Mammary epithelial cell (primary cell): Measurements from ENCODE around the gene LSM3.

ENCODE experiments used
- EZH2 ChIP-seq: IDR thresholded peaks from 2 replicates; pipeline ENCODE4 v1.6.1; 2012; ENCODE audit warnings: low read length, inconsistent platforms, borderline replicate concordance
- TF ChIP-seq, protein P1 (sequence below), 2 donors: IDR thresholded peaks in 1 of 2; conservative IDR thresholded peaks in 1 of 2; 2 replicates each; pipeline ENCODE4 v1.5.1; 2011 to 2012; ENCODE audit warnings: inconsistent platforms in 2 of 2, low read length in 2 of 2, mild to moderate bottlenecking in 2 of 2, control low read depth in 1 of 2, low read depth in 1 of 2; ENCODE audit not compliant: insufficient read depth in 1 of 2; ENCODE audit errors: extremely low read depth in 1 of 2

DNA sequence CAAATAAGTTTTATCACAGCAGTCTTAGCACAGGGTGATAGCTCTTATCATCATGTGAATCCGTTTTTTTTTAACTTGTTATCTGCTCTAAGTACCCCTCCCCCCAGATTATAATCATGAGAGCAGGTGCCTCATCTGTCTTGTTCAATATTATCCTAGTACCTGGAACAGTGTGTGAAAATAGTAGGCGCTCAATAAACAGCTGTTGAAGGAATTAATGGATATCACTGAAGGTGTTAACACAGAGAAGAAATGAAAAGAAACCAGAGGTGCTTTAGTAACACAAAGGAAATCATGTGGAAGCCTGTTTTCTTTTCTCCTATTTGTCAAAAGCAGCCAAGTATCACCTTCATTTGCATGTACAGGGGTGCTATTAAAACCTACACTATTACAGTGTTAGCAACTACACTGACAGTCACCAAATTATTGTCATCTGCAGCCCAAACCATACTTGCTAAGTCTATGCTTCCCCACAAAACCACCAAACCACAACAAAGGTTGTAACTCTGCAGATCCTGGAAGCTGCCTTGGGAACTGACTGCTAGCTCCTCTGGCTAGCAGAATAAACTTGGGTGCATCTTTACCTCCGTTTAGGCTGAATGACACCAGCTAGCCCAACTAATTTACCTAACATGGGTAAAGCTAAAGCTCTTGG, 3.1 kb upstream of the LSM3 start:
- TF ChIP-seq, protein P1, sequence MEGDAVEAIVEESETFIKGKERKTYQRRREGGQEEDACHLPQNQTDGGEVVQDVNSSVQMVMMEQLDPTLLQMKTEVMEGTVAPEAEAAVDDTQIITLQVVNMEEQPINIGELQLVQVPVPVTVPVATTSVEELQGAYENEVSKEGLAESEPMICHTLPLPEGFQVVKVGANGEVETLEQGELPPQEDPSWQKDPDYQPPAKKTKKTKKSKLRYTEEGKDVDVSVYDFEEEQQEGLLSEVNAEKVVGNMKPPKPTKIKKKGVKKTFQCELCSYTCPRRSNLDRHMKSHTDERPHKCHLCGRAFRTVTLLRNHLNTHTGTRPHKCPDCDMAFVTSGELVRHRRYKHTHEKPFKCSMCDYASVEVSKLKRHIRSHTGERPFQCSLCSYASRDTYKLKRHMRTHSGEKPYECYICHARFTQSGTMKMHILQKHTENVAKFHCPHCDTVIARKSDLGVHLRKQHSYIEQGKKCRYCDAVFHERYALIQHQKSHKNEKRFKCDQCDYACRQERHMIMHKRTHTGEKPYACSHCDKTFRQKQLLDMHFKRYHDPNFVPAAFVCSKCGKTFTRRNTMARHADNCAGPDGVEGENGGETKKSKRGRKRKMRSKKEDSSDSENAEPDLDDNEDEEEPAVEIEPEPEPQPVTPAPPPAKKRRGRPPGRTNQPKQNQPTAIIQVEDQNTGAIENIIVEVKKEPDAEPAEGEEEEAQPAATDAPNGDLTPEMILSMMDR (conservative IDR thresholded peaks at IDR 0.05 in 1 of 2, IDR thresholded peaks at IDR 0.05 in 1 of 2; ENCODE audit: extremely low read depth in 1 of 2, insufficient read depth in 1 of 2, low read depth in 1 of 2, low read length in 2 of 2), result no peak
- no peak for TF ChIP-seq EZH2
